NCI-H526 treated with DMSO at 0.1 percent for 48 hours (cell line): ENCODE measurements around the gene BCL2L14.

ENCODE experiments used
- DNase-seq: peaks from one replicate; lab custom pipeline; 2025; lab: John Stamatoyannopoulos, UW

BCL2L14 gene

GRCh38 chr12:12056951-12057350 is 13.8 kb upstream of the BCL2L14 start:
- DNase-seq: peak; percentile 95

GRCh38 chr12:12064596-12064995 is 6.1 kb upstream of the BCL2L14 start:
- DNase-seq: no peak

DNA sequence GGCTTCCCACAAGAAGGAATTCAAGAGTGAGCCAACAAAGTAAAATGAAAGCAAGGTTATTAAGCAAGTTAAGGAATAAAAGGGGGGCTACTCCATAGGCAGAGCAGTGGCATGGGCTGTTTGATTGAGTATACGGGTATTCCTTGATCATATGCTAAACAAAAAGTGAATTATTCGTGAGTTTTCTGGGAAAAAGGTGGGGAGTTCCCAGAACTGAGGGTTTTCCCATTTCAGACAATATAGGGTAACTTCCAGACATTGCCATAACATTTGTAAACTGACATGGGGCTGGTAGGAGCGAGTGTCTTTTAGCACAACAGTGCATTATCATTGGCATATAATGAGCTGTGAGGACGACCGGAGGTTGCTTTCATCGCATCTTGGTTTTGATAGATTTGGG is 2.0 kb upstream of the BCL2L14 start:
- DNase-seq: no peak

DNA sequence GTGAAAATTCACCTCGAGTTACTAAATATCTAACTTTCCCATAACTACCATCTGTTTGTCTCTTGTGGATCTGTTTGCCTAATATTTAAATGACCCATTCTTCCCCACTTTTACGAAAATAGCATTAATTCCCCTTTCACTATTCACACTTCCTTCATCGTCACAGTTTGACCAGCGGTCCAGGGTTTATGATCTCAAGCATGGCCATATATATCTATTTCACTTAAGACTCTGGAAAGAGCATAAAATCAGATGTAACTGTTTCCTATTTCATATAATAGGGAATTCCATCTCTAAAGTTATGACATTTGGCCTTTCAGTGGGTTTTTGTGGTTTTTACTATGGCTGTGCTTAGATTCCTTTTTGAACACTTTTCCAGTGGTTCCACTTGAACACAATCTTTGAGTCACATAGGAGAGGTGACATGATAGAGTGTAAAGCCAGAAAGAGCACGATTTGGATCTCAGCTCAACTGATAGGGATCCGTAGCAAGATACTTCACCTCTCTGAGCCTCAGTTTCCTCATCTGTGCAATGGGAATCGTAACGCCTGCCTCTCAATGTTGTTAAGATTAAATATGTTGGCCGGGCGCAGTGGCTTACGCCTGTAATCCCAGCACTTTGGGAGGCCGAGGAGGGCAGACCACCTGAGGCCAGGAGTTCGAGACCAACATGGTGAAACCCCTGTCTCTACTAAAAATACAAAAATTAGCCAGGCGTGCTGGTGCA is 754 bp upstream of the BCL2L14 start:
- no peak for DNase-seq

- DNase-seq: peak; percentile 31
Measured at GRCh38 chr12:12072064-12072760, 1.5 kb downstream of the BCL2L14 start.

GRCh38 chr12:12079291-12079690 is 8.6 kb downstream of the BCL2L14 start:
- no peak for DNase-seq

DNA sequence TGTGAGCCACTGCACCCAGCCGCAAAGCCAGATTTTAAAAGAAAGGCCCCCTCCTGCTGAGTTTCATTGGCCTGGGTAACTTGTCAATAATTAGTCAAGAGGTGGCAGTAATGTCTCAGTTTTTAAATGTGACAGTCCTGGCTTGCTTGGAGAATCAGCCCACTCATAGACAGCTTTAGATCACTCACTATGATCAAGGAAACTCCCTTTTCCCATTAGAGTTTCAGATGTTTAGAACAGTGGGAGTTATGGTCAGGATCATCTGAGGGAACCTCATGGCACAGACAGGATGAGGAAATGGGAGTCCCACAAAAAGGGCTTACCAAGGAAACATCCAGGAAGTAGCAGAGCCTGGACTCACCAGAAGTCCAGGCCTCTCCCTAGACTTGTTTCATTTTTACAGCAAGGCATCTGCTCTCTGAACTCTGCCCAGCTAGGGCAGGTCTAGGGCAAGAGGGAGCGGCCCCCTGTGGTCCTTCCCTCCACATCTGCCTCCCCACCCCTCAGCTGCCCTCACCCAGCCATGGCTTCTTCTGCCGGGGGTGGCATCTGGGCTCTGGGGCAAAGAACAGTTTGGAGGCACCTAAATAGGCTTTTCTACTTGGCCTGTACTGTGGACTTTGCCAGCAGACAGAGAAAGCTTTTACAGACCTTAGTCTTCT is 11.2 kb downstream of the BCL2L14 start:
- peak; percentile 61 for DNase-seq

DNA sequence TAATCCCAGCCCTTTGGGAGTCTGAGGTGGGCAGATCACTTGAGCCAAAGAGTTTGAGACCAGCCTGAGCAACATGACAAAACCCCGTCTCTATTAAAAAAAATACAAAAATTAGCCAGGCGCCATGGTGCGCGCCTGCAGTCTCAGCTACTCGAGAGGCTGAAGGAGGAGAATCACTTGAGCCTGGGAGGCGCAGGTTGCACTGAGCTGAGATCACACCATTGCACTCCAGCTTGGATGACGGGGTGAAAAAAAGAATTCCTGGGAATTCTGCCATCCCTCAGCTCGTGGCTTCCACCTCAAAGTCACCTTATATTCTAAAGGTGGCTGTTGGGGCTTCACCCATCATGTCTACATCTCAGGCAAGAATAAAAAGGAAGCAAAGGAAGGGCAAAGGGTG is 12.9 kb downstream of the BCL2L14 start:
- no peak for DNase-seq

- DNase-seq: peak; percentile 46
Measured at GRCh38 chr12:12086362-12086761, 15.6 kb downstream of the BCL2L14 start.

DNA sequence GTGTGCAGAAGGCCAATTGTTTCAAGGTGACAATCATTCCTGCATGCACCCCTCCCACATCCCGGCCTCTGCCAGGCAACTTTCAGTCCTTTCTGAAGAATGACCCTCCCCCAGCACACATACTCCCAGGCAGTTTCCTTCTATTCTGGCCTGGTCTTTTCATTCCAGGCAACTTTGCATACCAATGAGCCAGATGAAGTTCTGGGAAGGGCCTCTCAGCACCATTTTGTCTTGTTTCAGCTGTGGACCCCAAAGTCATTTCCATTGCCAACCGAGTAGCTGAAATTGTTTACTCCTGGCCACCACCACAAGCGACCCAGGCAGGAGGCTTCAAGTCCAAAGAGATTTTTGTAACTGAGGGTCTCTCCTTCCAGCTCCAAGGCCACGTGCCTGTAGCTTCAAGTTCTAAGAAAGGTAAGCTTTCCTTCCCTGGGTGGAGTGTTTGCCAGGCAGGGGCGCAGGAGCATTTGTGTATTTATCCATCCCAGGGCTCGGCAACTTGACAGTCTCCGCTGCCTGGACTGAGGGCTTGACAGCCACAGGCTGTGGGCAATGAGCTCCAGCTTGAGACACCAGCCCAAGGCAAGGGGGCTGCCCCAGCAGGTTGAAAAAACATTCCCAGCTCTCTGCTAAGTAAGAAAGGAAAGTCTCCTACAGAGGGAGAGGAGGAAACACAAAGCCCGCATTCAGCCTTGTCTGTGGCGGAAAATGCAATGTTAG is 16.4 kb downstream of the BCL2L14 start:
- DNase-seq: peak; percentile 49

- DNase-seq: peak; percentile 92
Measured at GRCh38 chr12:12087693-12088034, 16.9 kb downstream of the BCL2L14 start.

- DNase-seq: peak; percentile 80
Measured at GRCh38 chr12:12088147-12088546, 17.4 kb downstream of the BCL2L14 start.

- DNase-seq: no peak
Measured at GRCh38 chr12:12088761-12089160, 18.0 kb downstream of the BCL2L14 start.

- no peak for DNase-seq
Measured at GRCh38 chr12:12091071-12091470, 20.3 kb downstream of the BCL2L14 start.

DNA sequence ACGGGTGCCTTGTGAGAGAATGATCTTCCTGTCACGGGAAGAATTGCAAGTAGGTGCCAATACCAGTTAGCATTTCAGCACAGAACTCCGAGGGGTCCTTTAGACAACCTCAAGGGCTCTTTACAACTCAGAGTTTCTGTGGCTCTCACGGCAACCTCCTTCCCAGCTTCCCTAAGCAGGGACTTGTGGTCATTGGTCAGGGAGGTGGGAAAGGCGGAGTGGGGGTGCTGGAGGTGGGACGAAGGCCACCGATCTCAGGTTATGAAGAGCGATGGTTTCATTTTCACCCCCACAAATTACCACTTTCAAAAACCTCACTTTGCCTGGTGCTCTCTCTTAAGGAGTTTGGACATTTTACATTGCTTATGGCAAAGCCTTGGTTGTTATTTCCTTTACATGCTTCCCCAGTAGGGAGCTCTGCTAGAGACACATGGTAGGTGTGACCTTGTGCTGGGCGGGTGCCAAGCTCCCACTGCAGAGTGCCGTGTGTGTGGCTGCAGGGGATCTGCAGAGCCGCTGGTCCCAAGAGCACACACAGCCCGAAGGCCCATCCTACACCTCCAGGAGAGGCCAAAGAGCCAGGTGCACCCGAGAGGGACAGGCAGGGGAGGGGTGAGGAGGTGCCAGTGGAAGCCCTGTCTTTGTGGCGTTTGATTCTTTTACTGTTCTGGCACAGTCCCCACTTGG is 21.4 kb downstream of the BCL2L14 start:
- no peak for DNase-seq

GRCh38 chr12:12094481-12094880 is 23.7 kb downstream of the BCL2L14 start:
- no peak for DNase-seq

DNA sequence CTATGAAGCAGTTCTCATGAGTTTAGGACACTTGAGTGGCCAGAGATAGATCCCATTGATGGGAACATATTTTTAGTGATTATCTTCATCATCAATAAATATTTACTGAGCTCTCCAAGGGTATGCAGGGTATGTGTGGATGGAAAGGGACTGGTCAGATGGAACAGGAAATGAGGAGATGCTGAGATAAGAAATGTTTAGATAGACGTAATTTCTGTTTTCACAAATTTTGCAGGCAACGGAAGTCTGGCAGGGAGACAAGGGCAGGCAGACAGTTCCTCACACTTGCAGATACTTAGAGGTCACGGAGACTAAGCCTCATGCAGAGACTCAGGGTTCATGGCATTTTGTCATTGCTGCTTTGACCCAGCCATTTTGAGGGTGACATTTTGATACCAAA is 24.3 kb downstream of the BCL2L14 start:
- DNase-seq: no peak

DNA sequence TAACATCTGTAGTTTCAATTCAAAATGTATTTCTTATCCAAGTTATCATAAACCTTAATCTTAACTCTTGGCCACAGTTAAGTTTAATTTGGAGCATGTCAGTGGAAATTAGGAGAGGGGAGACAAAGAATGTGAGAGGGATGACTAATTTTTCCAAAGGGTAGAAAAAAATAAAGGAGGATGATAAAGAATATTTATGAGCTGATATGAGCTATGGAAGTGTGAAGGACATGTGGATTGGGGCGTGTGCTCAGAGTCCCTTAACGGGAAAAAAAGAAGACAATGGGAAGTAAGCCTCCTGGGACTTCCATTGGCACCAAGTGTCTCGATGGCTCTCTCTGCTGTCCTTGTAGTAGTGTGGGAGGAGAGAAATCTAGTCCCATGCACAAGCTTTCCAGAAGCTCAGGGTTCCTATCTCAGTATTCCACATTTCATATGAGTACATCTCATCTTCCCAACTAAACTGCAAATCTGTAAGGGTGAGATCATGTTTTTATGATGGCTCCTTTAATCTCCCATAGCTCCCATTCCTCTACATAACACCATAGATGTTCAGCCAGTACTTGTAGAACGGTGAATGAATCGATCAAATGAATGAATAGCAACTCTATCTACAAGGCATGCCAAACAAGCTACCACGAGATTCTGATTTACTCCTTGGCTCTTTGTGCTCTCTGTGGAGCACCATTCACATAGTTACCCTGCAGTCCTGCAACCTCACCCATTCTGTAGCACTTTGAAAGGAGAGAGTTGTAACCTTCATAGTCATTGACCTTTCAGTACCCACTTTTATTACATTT is 27.4 kb downstream of the BCL2L14 start:
- DNase-seq: no peak

GRCh38 chr12:12098691-12099015 is 27.9 kb downstream of the BCL2L14 start:
- no peak for DNase-seq

- no peak for DNase-seq
Measured at GRCh38 chr12:12099102-12099501, 28.4 kb downstream of the BCL2L14 start.

GRCh38 chr12:12107678-12108077 is 36.9 kb downstream of the BCL2L14 start:
- DNase-seq: no peak
